OCI-LY1 (cell line): ENCODE measurements around the gene IL1RAPL2.
"Not testable (repeated sequence)": the region's sequence is repeated elsewhere in the genome, so short reads cannot be mapped to it uniquely, and the experiment has no call there.

ENCODE experiments used
- H2AFZ ChIP-seq: fragments of 200-600 bp; sonication (generic), shearing (Covaris generic); 2 replicates; pipeline ENCODE4 v1.6.0; 2014; ENCODE audit warnings: antibody characterized with exemption, mild to moderate bottlenecking, low read length
- H3F3A ChIP-seq: fragments of 200-600 bp; sonication (generic), shearing (Covaris generic); 2 replicates; pipeline ENCODE4 v1.6.0; 2014; ENCODE audit warnings: mild to moderate bottlenecking, antibody characterized with exemption, low read length, moderate library complexity; ENCODE audit not compliant: insufficient read depth
- H3K27ac ChIP-seq: fragments of 200-600 bp; sonication (generic); 2 replicates; pipeline ENCODE4 v1.5.1; 2014; ENCODE audit warnings: low read length, mixed run types, mild to moderate bottlenecking, low read depth; ENCODE audit not compliant: poor library complexity, severe bottlenecking
- H3K27me3 ChIP-seq: fragments of 200-600 bp; sonication (generic); 2 replicates; pipeline ENCODE4 v1.6.0; 2014; ENCODE audit warnings: antibody characterized with exemption, mild to moderate bottlenecking, low read length, moderate library complexity; ENCODE audit not compliant: insufficient read depth
- H3K36me3 ChIP-seq: fragments of 200-600 bp; sonication (generic); 2 replicates; pipeline ENCODE4 v1.6.1; 2014; ENCODE audit warnings: mild to moderate bottlenecking, antibody characterized with exemption, low read length, moderate library complexity, mixed read lengths; ENCODE audit not compliant: insufficient read depth
- H3K4me1 ChIP-seq: fragments of 200-600 bp; sonication (generic); 2 replicates; pipeline ENCODE4 v1.5.1; 2014; ENCODE audit warnings: mild to moderate bottlenecking, low read length, moderate library complexity; ENCODE audit not compliant: insufficient read depth, severe bottlenecking
- H3K4me2 ChIP-seq: fragments of 200-600 bp; sonication (generic), shearing (Covaris generic); 2 replicates; pipeline ENCODE4 v1.6.1; 2014; ENCODE audit warnings: low read length
- H3K4me3 ChIP-seq: fragments of 200-600 bp; sonication (generic); 2 replicates; pipeline ENCODE4 v1.5.1; 2014; ENCODE audit warnings: low read length, low read depth, mild to moderate bottlenecking, mixed read lengths; ENCODE audit not compliant: poor library complexity, severe bottlenecking
- H3K79me2 ChIP-seq: fragments of 200-600 bp; shearing (Covaris generic); 2 replicates; pipeline ENCODE4 v1.6.1; 2016; ENCODE audit warnings: mixed run types, low read length, mixed read lengths; ENCODE audit not compliant: insufficient read depth
- H3K9ac ChIP-seq: fragments of 200-600 bp; sonication (generic), shearing (Covaris generic); 2 replicates; pipeline ENCODE4 v1.6.1; 2014; ENCODE audit warnings: mild to moderate bottlenecking, low read length, mixed read lengths
- H3K9me2 ChIP-seq: fragments of 200-600 bp; sonication (generic), shearing (Covaris generic); 2 replicates; pipeline ENCODE4 v1.6.1; 2014; ENCODE audit warnings: low read depth, mild to moderate bottlenecking, low read length, mixed read lengths
- H3K9me3 ChIP-seq: fragments of 200-600 bp; shearing (Covaris generic); 2 replicates; pipeline ENCODE4 v1.6.1; 2014; ENCODE audit warnings: low read length, mixed read lengths
- H4K20me1 ChIP-seq: fragments of 200-600 bp; sonication (generic), shearing (Covaris generic); 2 replicates; pipeline ENCODE4 v1.6.0; 2016; ENCODE audit warnings: mild to moderate bottlenecking, low read length; ENCODE audit not compliant: insufficient read depth
- CTCF ChIP-seq: fragments of 200-600 bp; sonication (generic), shearing (Covaris generic); IDR thresholded peaks from 2 replicates; pipeline ENCODE4 v1.5.1; 2017; ENCODE audit warnings: mild to moderate bottlenecking, antibody characterized with exemption, low read length, moderate library complexity, mixed read lengths
- EZH2 ChIP-seq: fragments of 200-600 bp; sonication (generic), shearing (Covaris generic); IDR thresholded peaks from 2 replicates; pipeline ENCODE4 v1.8.0; 2017; ENCODE audit warnings: borderline replicate concordance, mixed run types, mild to moderate bottlenecking, antibody characterized with exemption, low read length, moderate library complexity, mixed read lengths

Gene IL1RAPL2

GRCh38 chrX:105228602-105229001 is 662.6 kb downstream of the IL1RAPL2 start:
- H3K36me3 ChIP-seq = no peaks in the 10 kb centered on the region
- H3K4me2 ChIP-seq = no peak overlapping the region
- H3K27ac ChIP-seq = no peak overlapping the region
- H3K79me2 ChIP-seq = no peaks in the 10 kb centered on the region
- no peaks in the 10 kb centered on the region for H4K20me1 ChIP-seq
- H2AFZ ChIP-seq = no peak overlapping the region
- H3K4me3 ChIP-seq = no peak overlapping the region
- H3K4me1 ChIP-seq = no peaks in the 10 kb centered on the region
- H3F3A ChIP-seq = no peaks in the 10 kb centered on the region
- no peaks in the 10 kb centered on the region for H3K9me2 ChIP-seq
- H3K27me3 ChIP-seq = no peaks in the 10 kb centered on the region
- H3K9me3 ChIP-seq = no peaks in the 10 kb centered on the region
- no peak overlapping the region for H3K9ac ChIP-seq
- TF ChIP-seq EZH2 = no peak
- no peak for TF ChIP-seq CTCF

- H3K9me2 ChIP-seq = no peaks in the 10 kb centered on the region
- H3K4me3 ChIP-seq = no peak overlapping the region
- H3K9me3 ChIP-seq = no peaks in the 10 kb centered on the region
- H2AFZ ChIP-seq = no peak overlapping the region
- H3K79me2 ChIP-seq = no peaks in the 10 kb centered on the region
- TF ChIP-seq EZH2 (no peak), CTCF (no peak)
- H3K27ac ChIP-seq = no peak overlapping the region
- H3F3A ChIP-seq = no peaks in the 10 kb centered on the region
- no peak overlapping the region for H3K9ac ChIP-seq
- H3K4me2 ChIP-seq = no peak overlapping the region
- H3K27me3 ChIP-seq = no peaks in the 10 kb centered on the region
- no peaks in the 10 kb centered on the region for H3K4me1 ChIP-seq
- no peaks in the 10 kb centered on the region for H4K20me1 ChIP-seq
- no peaks in the 10 kb centered on the region for H3K36me3 ChIP-seq
Observed at GRCh38 chrX:105229146-105229545, 663.1 kb downstream of the IL1RAPL2 start.

- not testable (repeated sequence) for H2AFZ ChIP-seq, H3K27ac ChIP-seq, H3K4me3 ChIP-seq, H4K20me1 ChIP-seq, H3F3A ChIP-seq, H3K27me3 ChIP-seq, H3K9me3 ChIP-seq, H3K36me3 ChIP-seq, H3K9me2 ChIP-seq, H3K4me2 ChIP-seq, H3K4me1 ChIP-seq, H3K9ac ChIP-seq, H3K79me2 ChIP-seq
Observed at GRCh38 chrX:105237407-105237806, 671.4 kb downstream of the IL1RAPL2 start.

- Histone ChIP-seq H3K27me3 (no peaks in the 10 kb centered on the region), H4K20me1 (no peaks in the 10 kb centered on the region), H3K27ac (no peak overlapping the region), H3K9me2 (no peaks in the 10 kb centered on the region), H3K9me3 (no peaks in the 10 kb centered on the region), H3F3A (no peaks in the 10 kb centered on the region), H3K4me1 (no peaks in the 10 kb centered on the region), H3K79me2 (no peaks in the 10 kb centered on the region), H2AFZ (no peak overlapping the region), H3K36me3 (no peaks in the 10 kb centered on the region), H3K4me3 (no peak overlapping the region), H3K9ac (no peak overlapping the region), H3K4me2 (no peak overlapping the region)
- TF ChIP-seq EZH2 = no peak
- no peak for TF ChIP-seq CTCF
Observed at GRCh38 chrX:105241056-105241455, 675.1 kb downstream of the IL1RAPL2 start.
